ENCODE results near the gene ADRA2B. TPM values are rescaled to one million over a fixed set of nuclear protein-coding genes. Genes with fewer than 3 reads are reported as not detected.

The ADRA2B gene
- under 0.01 TPM in 1 of 2 replicates, not detected in the other for total RNA-seq

GRCh38 chr2:96116424-96116878 is at the start of gene ADRA2B:
Gene ADRA2B, minus strand, starts transcription at chr2:96116571. Its CDS starts 422 bp downstream, at chr2:96116149.

DNA sequence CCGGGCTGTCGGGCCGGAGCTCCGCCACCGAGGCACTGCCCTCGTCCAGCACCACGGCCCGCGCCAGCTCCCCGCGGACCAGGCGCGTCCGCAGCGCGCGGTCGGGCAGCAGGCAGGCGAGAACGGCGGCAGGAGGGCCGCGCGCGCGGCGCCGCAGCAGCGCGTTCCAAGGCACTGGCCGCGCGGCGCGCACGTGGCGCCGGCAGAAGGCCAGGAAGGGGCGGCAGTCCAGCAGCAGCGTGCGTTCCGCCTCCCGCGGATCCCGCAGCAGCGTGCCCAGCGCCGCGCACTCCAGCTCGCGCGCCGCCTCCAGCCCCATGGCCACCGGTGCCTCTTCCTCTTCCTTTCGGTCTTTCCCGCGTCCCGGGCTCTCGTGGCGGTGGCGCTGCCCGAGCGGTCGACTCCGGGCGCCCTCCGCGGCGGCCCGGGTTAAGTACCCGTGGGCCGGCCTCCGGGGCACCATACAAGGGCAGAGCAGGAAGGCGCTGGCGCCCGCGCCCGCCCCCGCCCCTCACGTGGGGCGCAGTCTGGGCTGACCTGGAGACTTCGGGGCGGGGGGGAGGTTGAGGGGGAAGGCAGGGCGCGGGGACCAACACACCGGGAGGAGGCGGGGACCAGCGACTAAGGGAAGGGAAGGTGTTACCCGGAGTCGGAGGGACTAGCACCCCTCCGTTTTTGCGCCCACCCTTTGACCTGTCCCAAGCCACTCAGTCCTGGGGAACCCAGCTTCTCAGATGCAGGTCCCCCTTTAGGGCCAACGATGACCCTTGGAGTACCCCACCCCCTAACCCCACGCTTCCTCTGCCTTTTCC is 28.9 kb upstream of the ADRA2B start, which contains the start of gene DUSP2:
Gene DUSP2 (minus strand): TSS at position 405 of the 812 bp plus-strand sequence. CDS start 86 bp downstream, at position 319.

GRCh38 chr2:96138179-96139145 is 22.1 kb upstream of the ADRA2B start, which contains the start of gene ASTL:
Gene ASTL, minus strand, starts transcription at chr2:96138502. Its CDS starts 66 bp downstream, at chr2:96138436.

Other genes starting within 250 kb of the ADRA2B start
- 62.6 and 73.4 TPM in 2 replicates for gene ANKRD36C, start 124.7 kb downstream of the ADRA2B start, total RNA-seq
- 0.76 and 0.91 TPM in 2 replicates for gene GPAT2, start 81.7 kb downstream of the ADRA2B start, total RNA-seq
- gene ASTL, start 21.9 kb upstream of the ADRA2B start, total RNA-seq: not detected in 2 replicates
- gene DUSP2, start 28.9 kb upstream of the ADRA2B start, total RNA-seq: 1.2 and 2.1 TPM in 2 replicates
- gene STARD7, start 92.3 kb upstream of the ADRA2B start, total RNA-seq: 134 and 158 TPM in 2 replicates
- gene TMEM127, start 149.4 kb upstream of the ADRA2B start, total RNA-seq: 36.9 and 41.7 TPM in 2 replicates
- 69.9 and 83.3 TPM in 2 replicates for gene CIAO1, start 149.7 kb upstream of the ADRA2B start, total RNA-seq
- gene SNRNP200, start 189.0 kb upstream of the ADRA2B start, total RNA-seq: 35.7 and 43.0 TPM in 2 replicates
- 2.6 and 4.6 TPM in 2 replicates for gene ITPRIPL1, start 208.7 kb upstream of the ADRA2B start, total RNA-seq
- 6.0 and 6.6 TPM in 2 replicates for gene NCAPH, start 219.2 kb upstream of the ADRA2B start, total RNA-seq

All from articular chondrocyte of knee joint (primary cell).